HG03139 (cell line): Measurements from ENCODE around the gene KCTD7.
"Not testable (repeated sequence)": the region's sequence is repeated elsewhere in the genome, so short reads cannot be mapped to it uniquely, and the experiment has no call there.

ENCODE experiments used
- ATAC-seq: cut with Tn5 transposase; IDR thresholded peaks from one replicate; pipeline ENCODE4 v1.9.1; 2021; ENCODE audit not compliant: unreplicated experiment

The KCTD7 gene

GRCh38 chr7:66628361-66629221, at the start of gene KCTD7:
Gene KCTD7 (plus strand): TSS chr7:66628881. CDS start chr7:66629065, 184 bp downstream.
- peak; percentile 94 for ATAC-seq

GRCh38 chr7:66580380-66580779, 48.3 kb upstream of the KCTD7 start:
- ATAC-seq: not testable (repeated sequence)

GRCh38 chr7:66582816-66583489, 45.7 kb upstream of the KCTD7 start:
- ATAC-seq: not testable (repeated sequence)

- no peak for ATAC-seq
Observed at GRCh38 chr7:66583490-66584110, 45.1 kb upstream of the KCTD7 start.

GRCh38 chr7:66586181-66586580, 42.5 kb upstream of the KCTD7 start:
- ATAC-seq: no peak

GRCh38 chr7:66588226-66588625, 40.5 kb upstream of the KCTD7 start:
- ATAC-seq: not testable (repeated sequence)

GRCh38 chr7:66588856-66589570, 39.7 kb upstream of the KCTD7 start:
- ATAC-seq: not testable (repeated sequence)

- ATAC-seq: not testable (repeated sequence)
Observed at GRCh38 chr7:66590302-66591057, 38.2 kb upstream of the KCTD7 start.

- peak; percentile 9 for ATAC-seq
Observed at GRCh38 chr7:66591058-66591798, 37.5 kb upstream of the KCTD7 start.

- ATAC-seq: peak; percentile 97
Observed at GRCh38 chr7:66591799-66592596, 36.7 kb upstream of the KCTD7 start.

- ATAC-seq: not testable (repeated sequence)
Observed at GRCh38 chr7:66592597-66593146, 36.0 kb upstream of the KCTD7 start.

- ATAC-seq: not testable (repeated sequence)
Observed at GRCh38 chr7:66594082-66594481, 34.6 kb upstream of the KCTD7 start.

- ATAC-seq: no peak
Observed at GRCh38 chr7:66597461-66597860, 31.2 kb upstream of the KCTD7 start.

- ATAC-seq: no peak
Observed at GRCh38 chr7:66602159-66602558, 26.5 kb upstream of the KCTD7 start.

GRCh38 chr7:66604198-66604597, 24.5 kb upstream of the KCTD7 start:
- ATAC-seq: no peak

- ATAC-seq: not testable (repeated sequence)
Observed at GRCh38 chr7:66606540-66607291, 22.0 kb upstream of the KCTD7 start.

- no peak for ATAC-seq
Observed at GRCh38 chr7:66609176-66609575, 19.5 kb upstream of the KCTD7 start.

GRCh38 chr7:66614596-66614995, 14.1 kb upstream of the KCTD7 start:
- not testable (repeated sequence) for ATAC-seq
